IPS-18c (cell line): Measurements from ENCODE around the gene HIBCH.
"Not testable (repeated sequence)": the region's sequence is repeated elsewhere in the genome, so short reads cannot be mapped to it uniquely, and the experiment has no call there.

Experiments used
- H3K4me3 ChIP-seq: 2 replicates; pipeline ENCODE4 v1.7.0; 2013; ENCODE audit warnings: low read depth, mild to moderate bottlenecking, low read length, moderate library complexity; ENCODE audit not compliant: insufficient read depth
- H3K9me3 ChIP-seq: one replicate; pipeline ENCODE4 v1.6.1; 2013; ENCODE audit warnings: mild to moderate bottlenecking, low read length, moderate library complexity; ENCODE audit not compliant: control insufficient read depth, insufficient read depth

The HIBCH gene

GRCh38 chr2:190319555-190320498 lies at the start of gene HIBCH:
Gene HIBCH (minus strand): TSS chr2:190319826. CDS start chr2:190319750, 76 bp downstream.
- Histone ChIP-seq H3K4me3 (peak within 1 kb of the TSS; percentile 74), H3K9me3 (no peaks in the 10 kb centered on the region)

GRCh38 chr2:190367091-190367490 lies 47.5 kb upstream of the HIBCH start:
- Histone ChIP-seq H3K9me3 (no peaks in the 10 kb centered on the region), H3K4me3 (no peak overlapping the region)

GRCh38 chr2:190366248-190366753 lies 46.7 kb upstream of the HIBCH start:
- Histone ChIP-seq H3K9me3 (no peaks in the 10 kb centered on the region), H3K4me3 (no peak overlapping the region)

- Histone ChIP-seq H3K9me3 (no peaks in the 10 kb centered on the region), H3K4me3 (no peak overlapping the region)
These were observed 46.0 kb upstream of the HIBCH start for GRCh38 chr2:190365499-190366204.

GRCh38 chr2:190362894-190363293 lies 43.3 kb upstream of the HIBCH start:
- H3K4me3 ChIP-seq, result no peak overlapping the region

GRCh38 chr2:190361572-190361971 lies 41.9 kb upstream of the HIBCH start:
- H3K4me3 ChIP-seq, result no peak overlapping the region
- H3K9me3 ChIP-seq, result no peaks in the 10 kb centered on the region

More at GRCh38 chr2:190362894-190363293, 43.3 kb upstream of the HIBCH start:
- no peaks in the 10 kb centered on the region for H3K9me3 ChIP-seq

GRCh38 chr2:190360965-190361364 lies 41.3 kb upstream of the HIBCH start:
- Histone ChIP-seq H3K4me3 (no peak overlapping the region), H3K9me3 (no peaks in the 10 kb centered on the region)

GRCh38 chr2:190360561-190360960 lies 40.9 kb upstream of the HIBCH start:
- H3K9me3 ChIP-seq, result no peaks in the 10 kb centered on the region

GRCh38 chr2:190358655-190359448 lies 39.2 kb upstream of the HIBCH start:
- not testable (repeated sequence) for H3K9me3 ChIP-seq, H3K4me3 ChIP-seq

More at GRCh38 chr2:190360561-190360960, 40.9 kb upstream of the HIBCH start:
- no peak overlapping the region for H3K4me3 ChIP-seq

GRCh38 chr2:190357600-190357999 lies 38.0 kb upstream of the HIBCH start:
- H3K4me3 ChIP-seq, result no peak overlapping the region
- no peaks in the 10 kb centered on the region for H3K9me3 ChIP-seq

GRCh38 chr2:190355968-190356644 lies 36.5 kb upstream of the HIBCH start:
- H3K9me3 ChIP-seq, result no peaks in the 10 kb centered on the region
- no peak overlapping the region for H3K4me3 ChIP-seq

GRCh38 chr2:190354003-190354690 lies 34.5 kb upstream of the HIBCH start:
- Histone ChIP-seq H3K9me3 (no peaks in the 10 kb centered on the region), H3K4me3 (no peak overlapping the region)

GRCh38 chr2:190353537-190353899 lies 33.9 kb upstream of the HIBCH start:
- Histone ChIP-seq H3K9me3 (no peaks in the 10 kb centered on the region), H3K4me3 (no peak overlapping the region)

- Histone ChIP-seq H3K9me3 (no peaks in the 10 kb centered on the region), H3K4me3 (no peak overlapping the region)
These were observed 33.3 kb upstream of the HIBCH start for GRCh38 chr2:190352668-190353536.

- H3K9me3 ChIP-seq, result no peaks in the 10 kb centered on the region
- H3K4me3 ChIP-seq, result no peak overlapping the region
These were observed 32.3 kb upstream of the HIBCH start for GRCh38 chr2:190351955-190352354.
